GM23248 (cell line): ENCODE measurements around the gene MYO16. TPM values are rescaled to one million over a fixed set of nuclear protein-coding genes. Genes with fewer than 3 reads are reported as not detected.

Source experiments
- DNase-seq: peaks from one replicate; pipeline ENCODE4 v3.0.0-alpha.2; 2015
- H2AFZ ChIP-seq: fragments of 200-600 bp; sonication (generic); 2 replicates; pipeline ENCODE4 v1.6.1; 2016; ENCODE audit warnings: antibody characterized with exemption
- H3F3A ChIP-seq: fragments of 200-600 bp; sonication (generic); 2 replicates; pipeline ENCODE4 v1.6.1; 2016; ENCODE audit warnings: mild to moderate bottlenecking, antibody characterized with exemption, mixed run types; ENCODE audit not compliant: insufficient read depth
- H3K27ac ChIP-seq: fragments of 200-600 bp; sonication (generic); 2 replicates; pipeline ENCODE4 v1.5.1; 2016; ENCODE audit warnings: mild to moderate bottlenecking
- H3K27me3 ChIP-seq: fragments of 200-600 bp; sonication (generic); replicated peaks from 2 replicates; pipeline ENCODE4 v1.6.1; 2016; ENCODE audit warnings: mild to moderate bottlenecking; ENCODE audit not compliant: insufficient read depth
- H3K36me3 ChIP-seq: fragments of 200-600 bp; sonication (generic); 2 replicates; pipeline ENCODE4 v1.6.1; 2016; ENCODE audit warnings: low read depth, mild to moderate bottlenecking
- H3K4me1 ChIP-seq: fragments of 200-600 bp; sonication (generic); 2 replicates; pipeline ENCODE4 v1.6.1; 2016; ENCODE audit warnings: mild to moderate bottlenecking; ENCODE audit not compliant: insufficient read depth
- H3K4me2 ChIP-seq: fragments of 200-600 bp; sonication (generic); one replicate; pipeline ENCODE4 v1.6.1; 2016; ENCODE audit warnings: mild to moderate bottlenecking; ENCODE audit not compliant: unreplicated experiment
- H3K4me3 ChIP-seq: fragments of 200-600 bp; sonication (generic); 2 replicates; pipeline ENCODE4 v1.5.1; 2016; ENCODE audit warnings: mild to moderate bottlenecking
- H3K79me2 ChIP-seq: fragments of 200-600 bp; sonication (generic); 2 replicates; pipeline ENCODE4 v1.6.1; 2016; ENCODE audit warnings: mild to moderate bottlenecking; ENCODE audit not compliant: insufficient read depth
- H3K9ac ChIP-seq: fragments of 200-600 bp; sonication (generic); 2 replicates; pipeline ENCODE4 v1.6.1; 2016; ENCODE audit warnings: mild to moderate bottlenecking
- H3K9me2 ChIP-seq: fragments of 200-600 bp; sonication (generic); 2 replicates; pipeline ENCODE4 v1.6.1; 2016; ENCODE audit warnings: mixed run types, mild to moderate bottlenecking, moderate library complexity; ENCODE audit not compliant: insufficient read depth
- H3K9me3 ChIP-seq: fragments of 200-600 bp; sonication (generic); one replicate; pipeline ENCODE4 v1.6.1; 2017; ENCODE audit warnings: low read depth
- H4K20me1 ChIP-seq: fragments of 200-600 bp; sonication (generic); 2 replicates; pipeline ENCODE4 v1.6.0; 2016; ENCODE audit not compliant: insufficient read depth
- EZH2 ChIP-seq: fragments of 200-600 bp; sonication (generic); IDR thresholded peaks from 2 replicates; pipeline ENCODE4 v1.6.1; 2018; ENCODE audit warnings: antibody characterized with exemption, mild to moderate bottlenecking; ENCODE audit not compliant: insufficient read depth, poor library complexity, severe bottlenecking
- EZH2phosphoT487 ChIP-seq: fragments of 200-600 bp; sonication (generic); IDR thresholded peaks from 2 replicates; pipeline ENCODE4 v1.6.1; 2018; ENCODE audit warnings: antibody characterized with exemption, moderate library complexity, mild to moderate bottlenecking, low read depth; ENCODE audit not compliant: insufficient read depth
- WGBS, 2 experiments: methylation state at CpG; one replicate each; pipeline ENCODE4 v1.1.6; 2015 to 2017; ENCODE audit warnings: low lambda C conversion rate in 2 of 2, low coverage in 1 of 2; ENCODE audit errors: missing lambda C conversion rate in 2 of 2; 5-methylcytosine and 5-hydroxymethylcytosine counted together
- in situ Hi-C: fragments of 300-500 bp; cut with MboI; formaldehyde crosslinking; loops from 2 replicates; pipeline ENCODE4 v1.15.0; 2020
- polyA plus RNA-seq: library from polyadenylated mRNA; unstranded; fragments of >200 nt; fragmentation: Nextera tagmentation; extraction: Ambion mirVana; gene quantifications from 2 replicates; pipeline ENCODE4 v1.2.1, GENCODE V29; 2016
- total RNA-seq: library from RNA; depleted of rRNA; stranded (reverse); fragments of >200 nt; shearing (Covaris generic); gene quantifications from 2 replicates; pipeline ENCODE4 v1.2.3, GENCODE V29; 2014

MYO16 gene
- total and polyA plus RNA-seq, 2 experiments from 2014 or later = not detected

- no peak overlapping the region for H3K4me3 ChIP-seq
- no peaks in the 10 kb centered on the region for H3K4me1 ChIP-seq
- no peaks in the 10 kb centered on the region for H3K9me2 ChIP-seq
- no peaks in the 10 kb centered on the region for H3K9me3 ChIP-seq
- H2AFZ ChIP-seq = no peak overlapping the region
- no peaks in the 10 kb centered on the region for H3F3A ChIP-seq
- WGBS, 2 experiments = 22 to 27% methylated on average over 4 of the region's 4 CpGs
- H3K27ac ChIP-seq = no peak overlapping the region
- H4K20me1 ChIP-seq = no peaks in the 10 kb centered on the region
- H3K4me2 ChIP-seq = no peak overlapping the region
- H3K27me3 ChIP-seq = no peaks in the 10 kb centered on the region
- no peak for DNase-seq
- in situ Hi-C loops = no loop called here
- H3K79me2 ChIP-seq = no peaks in the 10 kb centered on the region
- H3K9ac ChIP-seq = no peak overlapping the region
- TF ChIP-seq EZH2phosphoT487 (no peak), EZH2 (no peak)
- H3K36me3 ChIP-seq = no peaks in the 10 kb centered on the region
These were observed 198.2 kb downstream of the MYO16 start for GRCh38 chr13:108827646-108828045.

- Histone ChIP-seq H3K9me2 (no peaks in the 10 kb centered on the region), H3K4me1 (no peaks in the 10 kb centered on the region), H4K20me1 (no peaks in the 10 kb centered on the region), H3K9me3 (no peaks in the 10 kb centered on the region), H3K79me2 (no peaks in the 10 kb centered on the region), H3K27ac (no peak overlapping the region), H3F3A (no peaks in the 10 kb centered on the region), H3K36me3 (no peaks in the 10 kb centered on the region), H2AFZ (no peak overlapping the region), H3K4me3 (no peak overlapping the region), H3K4me2 (no peak overlapping the region), H3K9ac (no peak overlapping the region), H3K27me3 (no peaks in the 10 kb centered on the region)
- in situ Hi-C loops = no loop called here
- TF ChIP-seq EZH2 = no peak
- TF ChIP-seq EZH2phosphoT487 = no peak
- 26% methylated on average over 9 of the region's 9 CpGs for WGBS, 2 experiments
- DNase-seq = no peak
These were observed 198.8 kb downstream of the MYO16 start for GRCh38 chr13:108828086-108828815.

DNA sequence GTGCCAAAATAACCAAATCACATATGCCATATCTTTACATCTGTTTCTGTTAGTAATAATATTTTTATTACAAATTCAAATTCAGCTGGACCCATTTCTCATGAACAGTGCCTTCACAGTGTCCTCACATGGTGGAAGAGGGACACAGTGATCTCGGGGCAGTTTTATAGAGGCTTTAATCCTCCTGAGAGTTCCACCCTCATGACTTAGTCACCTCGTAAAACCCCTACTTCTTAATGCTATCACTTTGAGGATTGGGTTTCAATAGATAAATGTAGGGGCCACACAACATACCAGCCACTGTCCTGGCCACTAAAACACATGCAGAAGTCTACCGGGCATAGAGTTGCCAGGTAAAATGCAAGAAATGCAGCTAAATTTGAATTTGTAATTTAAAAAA is 201.5 kb downstream of the MYO16 start:
- H3K27me3 ChIP-seq = no peaks in the 10 kb centered on the region
- H4K20me1 ChIP-seq = no peaks in the 10 kb centered on the region
- H3K36me3 ChIP-seq = no peaks in the 10 kb centered on the region
- H3K4me1 ChIP-seq = no peaks in the 10 kb centered on the region
- H3K27ac ChIP-seq = no peak overlapping the region
- WGBS, 2 experiments = 28 to 29% methylated on average over 3 of the region's 3 CpGs
- H3K79me2 ChIP-seq = no peaks in the 10 kb centered on the region
- no peak overlapping the region for H2AFZ ChIP-seq
- TF ChIP-seq EZH2phosphoT487 = no peak
- no peak for TF ChIP-seq EZH2
- no peaks in the 10 kb centered on the region for H3K9me3 ChIP-seq
- DNase-seq = no peak
- in situ Hi-C loops = no loop called here
- H3F3A ChIP-seq = no peaks in the 10 kb centered on the region
- H3K9me2 ChIP-seq = no peaks in the 10 kb centered on the region
- H3K9ac ChIP-seq = no peak overlapping the region
- H3K4me2 ChIP-seq = no peak overlapping the region
- H3K4me3 ChIP-seq = no peak overlapping the region

DNA sequence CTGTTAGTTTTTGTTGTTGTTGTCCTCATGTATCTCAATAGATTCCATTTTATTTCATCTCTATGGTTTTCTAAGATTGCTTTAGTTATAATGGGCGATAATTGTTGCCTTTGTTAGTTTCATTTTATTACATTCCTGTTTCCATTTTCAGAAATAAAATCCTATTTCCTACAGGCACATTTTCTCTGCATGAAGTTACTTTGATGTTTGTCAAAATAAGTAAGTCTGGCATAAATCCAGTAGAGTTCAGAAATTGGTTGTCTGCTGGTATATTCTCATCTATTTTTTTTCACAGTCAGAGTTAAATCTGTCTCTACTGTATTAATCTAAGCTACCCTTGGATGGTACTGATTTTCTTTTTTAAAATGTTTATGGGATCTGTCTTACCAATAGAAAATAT is 204.1 kb downstream of the MYO16 start:
- Histone ChIP-seq H3K9ac (no peak overlapping the region), H3K79me2 (no peaks in the 10 kb centered on the region), H4K20me1 (no peaks in the 10 kb centered on the region), H3K9me3 (no peaks in the 10 kb centered on the region), H3K9me2 (no peaks in the 10 kb centered on the region), H2AFZ (no peak overlapping the region), H3K27me3 (no peaks in the 10 kb centered on the region), H3K4me1 (no peaks in the 10 kb centered on the region), H3K4me3 (no peak overlapping the region), H3K27ac (no peak overlapping the region), H3F3A (no peaks in the 10 kb centered on the region), H3K36me3 (no peaks in the 10 kb centered on the region), H3K4me2 (no peak overlapping the region)
- no peak for DNase-seq
- WGBS, 2 experiments = 4 to 16% methylated on average over 1 of the region's 1 CpG
- no peak for TF ChIP-seq EZH2phosphoT487
- no peak for TF ChIP-seq EZH2
- in situ Hi-C loops = no loop called here

DNA sequence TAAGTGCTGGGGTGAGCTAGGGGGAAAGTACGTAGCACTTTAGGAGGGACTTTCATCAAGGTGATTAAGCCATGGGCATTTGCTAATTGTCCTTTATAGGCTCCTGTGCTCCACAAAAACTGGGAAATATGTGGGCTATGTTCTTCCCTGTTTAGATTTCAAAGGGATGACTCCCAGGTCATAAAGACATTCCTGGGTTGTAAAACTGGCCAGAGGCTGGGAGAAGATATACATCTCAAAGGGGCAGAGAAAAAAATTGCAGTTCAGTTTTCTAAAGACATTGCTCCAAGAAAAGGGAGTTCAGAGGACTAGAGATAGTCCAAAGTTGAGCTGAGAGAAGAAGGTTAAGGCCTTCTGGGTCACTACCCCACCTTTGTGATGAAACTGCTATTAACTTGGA is 204.8 kb downstream of the MYO16 start:
- 0 to 6% methylated on average over 1 of the region's 1 CpG for WGBS, 2 experiments
- Histone ChIP-seq H3K9me2 (no peaks in the 10 kb centered on the region), H3K4me2 (no peak overlapping the region), H3K9me3 (no peaks in the 10 kb centered on the region), H4K20me1 (no peaks in the 10 kb centered on the region), H3K27ac (no peak overlapping the region), H2AFZ (no peak overlapping the region), H3K27me3 (no peaks in the 10 kb centered on the region), H3K36me3 (no peaks in the 10 kb centered on the region), H3K4me1 (no peaks in the 10 kb centered on the region), H3K9ac (no peak overlapping the region), H3K4me3 (no peak overlapping the region), H3K79me2 (no peaks in the 10 kb centered on the region), H3F3A (no peaks in the 10 kb centered on the region)
- in situ Hi-C loops = no loop called here
- TF ChIP-seq EZH2 (no peak), EZH2phosphoT487 (no peak)
- DNase-seq = no peak
